Muscle of leg (tissue), 11 donors: ENCODE results near the gene NEU2. TPM values are rescaled to one million over a fixed set of nuclear protein-coding genes. Genes with fewer than 3 reads are reported as not detected.
A peak's percentile ranks its signal among the peaks of the same experiment; 100 is the strongest.

Experiments used
- DNase-seq: peaks from one replicate; pipeline ENCODE4 v3.0.0; 2013
- H3K27ac ChIP-seq: one replicate; pipeline ENCODE4 v1.5.1; 2013; ENCODE audit warnings: mild to moderate bottlenecking, low read length, control low read depth
- H3K27me3 ChIP-seq: one replicate; pipeline ENCODE4 v1.6.1; 2013; ENCODE audit warnings: low read length; ENCODE audit not compliant: control insufficient read depth, insufficient read depth
- H3K36me3 ChIP-seq: one replicate; pipeline ENCODE4 v1.6.1; 2013; ENCODE audit warnings: low read length; ENCODE audit not compliant: control insufficient read depth, insufficient read depth
- H3K4me1 ChIP-seq: one replicate; pipeline ENCODE4 v1.6.1; 2013; ENCODE audit warnings: low read length; ENCODE audit not compliant: control insufficient read depth, insufficient read depth
- H3K4me3 ChIP-seq: one replicate; pipeline ENCODE4 v1.5.1; 2013; ENCODE audit warnings: low read length, control low read depth
- H3K9me3 ChIP-seq: replicated peaks from 2 replicates; pipeline ENCODE4 v1.6.1; 2013; ENCODE audit warnings: low read depth, low read length; ENCODE audit not compliant: control insufficient read depth
- WGBS: methylation state at CpG from one replicate; pipeline ENCODE4 v1.1.5; 2013; ENCODE audit warnings: missing lambda C conversion rate; ENCODE audit not compliant: insufficient coverage; 5-methylcytosine and 5-hydroxymethylcytosine counted together
- polyA plus RNA-seq, 8 donors: library from polyadenylated mRNA; unstranded; fragments of 120-200 nt; gene quantifications; one replicate each; pipeline versions ENCODE4 v1.2.1 to v1.2.3, GENCODE V29; 2013; ENCODE audit warnings: inconsistent platforms in 1 of 8, low replicate concordance in 1 of 8; ENCODE audit not compliant: insufficient read length in 8 of 8, insufficient read depth in 1 of 8
- total RNA-seq: library from RNA; stranded (reverse); fragments of 120-200 nt; gene quantifications from one replicate; pipeline ENCODE4 v1.2.4, GENCODE V29; 2013

Gene NEU2
- total and polyA plus RNA-seq, 9 donors: not detected

GRCh38 chr2:233056961-233057605 lies 24.6 kb downstream of the NEU2 start:
- Histone ChIP-seq H3K4me1 (peaks cover 34% of the 10 kb centered on the region), H3K4me3 (no peak overlapping the region), H3K27me3 (peaks cover 2% of the 10 kb centered on the region), H3K27ac (no peak overlapping the region), H3K36me3 (no peaks in the 10 kb centered on the region), H3K9me3 (no peaks in the 10 kb centered on the region)
- no peak for DNase-seq
- 62% methylated on average over 6 of the region's 6 CpGs for WGBS

GRCh38 chr2:233058717-233059546 lies 26.5 kb downstream of the NEU2 start:
- Histone ChIP-seq H3K4me3 (no peak overlapping the region), H3K9me3 (no peaks in the 10 kb centered on the region), H3K4me1 (peaks cover 52% of the 10 kb centered on the region), H3K27me3 (peaks cover 2% of the 10 kb centered on the region), H3K27ac (no peak overlapping the region), H3K36me3 (no peaks in the 10 kb centered on the region)
- WGBS: 97% methylated on average over 22 of the region's 24 CpGs
- DNase-seq: no peak

GRCh38 chr2:233059547-233059796 lies 27.0 kb downstream of the NEU2 start:
- no peak for DNase-seq
- no peaks in the 10 kb centered on the region for H3K9me3 ChIP-seq
- no CpG with 5 or more reads among the region's 7 CpGs for WGBS
- H3K4me1 ChIP-seq: peaks cover 57% of the 10 kb centered on the region
- H3K27ac ChIP-seq: peak overlapping the region; percentile 79
- no peaks in the 10 kb centered on the region for H3K36me3 ChIP-seq
- peaks cover 2% of the 10 kb centered on the region for H3K27me3 ChIP-seq
- H3K4me3 ChIP-seq: no peak overlapping the region

- Histone ChIP-seq H3K27me3 (peaks cover 2% of the 10 kb centered on the region), H3K9me3 (no peaks in the 10 kb centered on the region), H3K36me3 (no peaks in the 10 kb centered on the region), H3K4me1 (peaks cover 62% of the 10 kb centered on the region), H3K4me3 (peak within 1 kb of the TSS; percentile 43), H3K27ac (peak within 1 kb of the TSS; percentile 79)
- DNase-seq: peak; percentile 74
- 60% methylated on average over 15 of the region's 26 CpGs for WGBS
Observed at GRCh38 chr2:233059797-233060500, 27.5 kb downstream of the NEU2 start, which contains the start of gene INPP5D. TSS of gene INPP5D (plus strand) at chr2:233060342. CDS start at chr2:233060479, 137 bp downstream.

GRCh38 chr2:233060501-233060979 lies 28.1 kb downstream of the NEU2 start:
- Histone ChIP-seq H3K36me3 (no peaks in the 10 kb centered on the region), H3K4me1 (peaks cover 62% of the 10 kb centered on the region), H3K27me3 (no peaks in the 10 kb centered on the region), H3K9me3 (no peaks in the 10 kb centered on the region), H3K4me3 (peak overlapping the region; percentile 43), H3K27ac (peak overlapping the region; percentile 79)
- 84% methylated on average over 9 of the region's 13 CpGs for WGBS
- no peak for DNase-seq

GRCh38 chr2:233060980-233061590 lies 28.6 kb downstream of the NEU2 start:
- no peaks in the 10 kb centered on the region for H3K36me3 ChIP-seq
- 86% methylated on average over 6 of the region's 10 CpGs for WGBS
- H3K4me3 ChIP-seq: peak overlapping the region; percentile 43
- no peak for DNase-seq
- peak overlapping the region; percentile 79 for H3K27ac ChIP-seq
- no peaks in the 10 kb centered on the region for H3K9me3 ChIP-seq
- no peaks in the 10 kb centered on the region for H3K27me3 ChIP-seq
- H3K4me1 ChIP-seq: peaks cover 62% of the 10 kb centered on the region

- Histone ChIP-seq H3K27ac (peak overlapping the region; percentile 79), H3K9me3 (no peaks in the 10 kb centered on the region), H3K4me1 (peaks cover 60% of the 10 kb centered on the region), H3K27me3 (no peaks in the 10 kb centered on the region), H3K4me3 (peak overlapping the region; percentile 43), H3K36me3 (no peaks in the 10 kb centered on the region)
- DNase-seq: peak; percentile 81
- 20% methylated on average over 9 of the region's 12 CpGs for WGBS
Observed at GRCh38 chr2:233061591-233062450, 29.3 kb downstream of the NEU2 start.

GRCh38 chr2:233062451-233062850 lies 30.0 kb downstream of the NEU2 start:
- Histone ChIP-seq H3K27ac (peak overlapping the region; percentile 76), H3K36me3 (no peaks in the 10 kb centered on the region), H3K9me3 (no peaks in the 10 kb centered on the region), H3K27me3 (no peaks in the 10 kb centered on the region), H3K4me3 (peak overlapping the region; percentile 43), H3K4me1 (peaks cover 57% of the 10 kb centered on the region)
- DNase-seq: no peak
- 76% methylated on average over 3 of the region's 4 CpGs for WGBS

- Histone ChIP-seq H3K4me3 (no peak overlapping the region), H3K27ac (no peak overlapping the region), H3K9me3 (no peaks in the 10 kb centered on the region), H3K4me1 (peaks cover 57% of the 10 kb centered on the region), H3K36me3 (no peaks in the 10 kb centered on the region), H3K27me3 (no peaks in the 10 kb centered on the region)
- DNase-seq: no peak
- WGBS: 68% methylated on average over 5 of the region's 6 CpGs
Observed at GRCh38 chr2:233062946-233063268, 30.4 kb downstream of the NEU2 start.
